ENCODE results near the gene TBX3. TPM values are rescaled to one million over a fixed set of nuclear protein-coding genes. Genes with fewer than 3 reads are reported as not detected.

Gene TBX3
- total RNA-seq, 3 donors from 2014 or later = 8.1 to 13.9 (median 10.8) TPM

- peaks cover 3% of the 10 kb centered on the region for H3K4me1 ChIP-seq (ENCODE audit: low read depth)
- no peaks in the 10 kb centered on the region for H3K9me3 ChIP-seq
- no peaks in the 10 kb centered on the region for H3K36me3 ChIP-seq (ENCODE audit: low read depth)
- H3K4me3 ChIP-seq = no peak overlapping the region
- no peak for ATAC-seq
- no peak for TF ChIP-seq CTCF (IDR thresholded peaks at IDR 0.05)
- intact Hi-C loops (cut with DNase I, micrococcal nuclease) = loop anchor here in 1 of 2 donors (2.0 kb wide), 1 partner anchor 1085 kb away; no protein-coding TSS in a partner anchor
- no peak for DNase-seq
Measured at GRCh38 chr12:114667669-114668150, 16.3 kb downstream of the TBX3 start.

DNA sequence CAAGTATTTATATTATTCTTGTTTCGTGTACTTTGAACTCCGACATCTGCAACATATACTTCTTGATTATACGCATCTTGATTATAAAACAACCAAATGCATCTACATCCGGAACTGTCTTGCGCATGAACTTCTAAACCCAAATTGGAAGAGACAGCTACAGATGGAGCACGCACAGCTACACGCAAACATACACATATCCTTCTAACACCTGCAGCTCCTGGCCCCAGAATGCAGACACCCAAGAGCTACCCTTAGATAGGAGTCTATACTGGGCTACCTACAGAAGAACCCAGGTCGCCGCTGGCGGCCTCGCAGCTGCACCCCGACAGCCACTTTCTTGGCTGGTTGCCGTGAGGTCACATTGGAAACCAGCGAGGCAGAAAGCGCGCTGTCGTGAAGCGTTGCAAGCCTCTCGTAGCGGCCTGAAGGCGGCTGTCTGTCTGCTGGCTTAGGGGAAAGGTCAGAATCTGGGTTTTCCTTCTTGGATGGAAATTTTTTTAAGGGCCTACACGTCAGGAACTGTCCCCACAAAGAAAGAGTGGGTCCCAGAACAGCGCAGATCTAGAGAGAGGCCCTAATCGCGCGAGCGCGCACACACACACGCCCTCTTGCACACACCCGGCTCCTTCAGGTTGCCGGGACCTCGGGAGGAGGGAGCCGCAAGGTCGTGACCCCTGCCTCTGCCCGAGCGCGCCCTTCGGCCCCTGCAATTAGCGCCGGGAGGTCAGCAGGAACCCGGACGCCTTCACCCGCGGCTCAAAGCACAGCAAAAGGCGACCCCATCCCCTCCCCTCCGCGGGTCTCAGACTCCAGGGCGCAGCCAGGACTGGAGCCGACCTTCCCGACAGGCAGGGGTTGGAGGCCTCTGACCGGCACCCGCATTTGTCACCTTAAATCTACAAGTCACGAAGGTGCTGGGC, 17.0 kb downstream of the TBX3 start:
- TF ChIP-seq CTCF (IDR thresholded peaks at IDR 0.05) = no peak

DNA sequence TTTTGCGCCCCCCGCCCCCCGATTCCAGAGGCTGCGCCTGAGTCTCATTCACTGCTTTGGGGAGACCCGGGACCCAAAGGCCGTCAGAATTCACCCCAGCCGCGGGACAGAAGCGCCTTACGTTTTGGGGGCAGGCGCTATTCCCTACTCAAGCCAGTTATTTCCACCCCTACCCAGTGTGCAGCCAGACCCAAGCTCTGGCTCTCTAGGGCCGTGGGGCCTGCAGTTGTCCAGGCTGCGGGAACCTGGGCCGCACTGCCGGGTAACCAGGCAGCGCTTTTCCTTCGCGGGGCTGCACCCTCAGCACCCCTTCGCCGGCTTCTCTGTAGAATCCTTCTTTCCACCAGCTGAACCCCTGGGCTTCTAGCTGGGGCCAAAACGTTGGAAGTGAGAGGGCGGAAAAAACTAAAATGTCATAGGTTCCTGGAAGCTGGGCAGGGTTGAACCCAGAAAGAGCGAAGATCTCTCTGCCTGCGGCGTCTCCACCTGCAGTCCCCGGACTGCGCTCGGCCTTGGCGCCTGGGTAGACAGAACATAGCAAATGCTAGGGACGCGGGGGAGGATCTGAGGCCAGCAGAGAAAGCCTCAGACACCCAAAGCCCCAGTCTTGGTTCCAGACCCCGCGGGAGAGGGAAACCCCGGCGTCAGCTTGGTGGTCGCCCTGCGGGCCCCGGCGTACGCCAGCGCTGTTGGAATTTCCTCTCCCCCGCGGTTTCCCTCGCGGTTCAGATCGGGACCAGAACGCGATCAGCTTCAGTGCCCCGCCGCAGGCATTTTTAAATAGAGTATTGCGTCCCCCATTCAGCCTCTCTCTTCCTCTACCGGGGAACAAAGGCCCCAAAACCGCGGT, 18.3 kb downstream of the TBX3 start:
- no peak for TF ChIP-seq CTCF (IDR thresholded peaks at IDR 0.05)
- intact Hi-C loops (cut with DNase I, micrococcal nuclease) = no loop called here
- no peak overlapping the region for H3K4me3 ChIP-seq
- peaks cover 3% of the 10 kb centered on the region for H3K4me1 ChIP-seq (ENCODE audit: low read depth)
- DNase-seq = no peak
- H3K36me3 ChIP-seq (ENCODE audit: low read depth) = no peaks in the 10 kb centered on the region
- ATAC-seq = no peak
- H3K9me3 ChIP-seq = no peaks in the 10 kb centered on the region

More for the DNA sequence above, 17.0 kb downstream of the TBX3 start:
- no peak overlapping the region for H3K4me3 ChIP-seq
- peak in 1 of 3 donors; percentile 33 for DNase-seq
- no peak for ATAC-seq
- H3K9me3 ChIP-seq = no peaks in the 10 kb centered on the region
- no peaks in the 10 kb centered on the region for H3K36me3 ChIP-seq (ENCODE audit: low read depth)
- intact Hi-C loops (cut with DNase I, micrococcal nuclease) = no loop called here
- peaks cover 3% of the 10 kb centered on the region for H3K4me1 ChIP-seq (ENCODE audit: low read depth)

- intact Hi-C loops (cut with DNase I, micrococcal nuclease) = loop anchor here (5.0 kb wide), 1 partner anchor 1253 kb away; no protein-coding TSS in a partner anchor
- no peak for DNase-seq
- TF ChIP-seq CTCF (IDR thresholded peaks at IDR 0.05) = no peak
- no peaks in the 10 kb centered on the region for H3K9me3 ChIP-seq
- peaks cover 3% of the 10 kb centered on the region for H3K4me1 ChIP-seq (ENCODE audit: low read depth)
- H3K4me3 ChIP-seq = no peak overlapping the region
- no peaks in the 10 kb centered on the region for H3K36me3 ChIP-seq (ENCODE audit: low read depth)
- no peak for ATAC-seq
Measured at GRCh38 chr12:114664651-114665320, 19.2 kb downstream of the TBX3 start.

Data from mucosa of descending colon (tissue), 3 donors.